Measurements from ENCODE around the gene RCSD1. TPM values are rescaled to one million over a fixed set of nuclear protein-coding genes. Genes with fewer than 3 reads are reported as not detected.

The RCSD1 gene
- total and polyA plus RNA-seq, 12 donors: 3.3 to 15.4 (median 9.4) TPM

GRCh38 chr1:167656657-167657056, 26.6 kb downstream of the RCSD1 start:
- no peaks in the 10 kb centered on the region for H3K27me3 ChIP-seq
- WGBS, 4 donors: 93 to 100% (median 98%) methylated on average over 2 of the region's 2 CpGs
- no peaks in the 10 kb centered on the region for H3K36me3 ChIP-seq (replicated peaks in 1 of 2)
- DNase-seq: no peak
- peaks cover 8 to 20% of the 10 kb centered on the region in 2 donors for H3K4me1 ChIP-seq (replicated peaks in 1 of 2)
- H3K4me3 ChIP-seq: no peak overlapping the region
- intact Hi-C loops (cut with DNase I): no loop called here
- no peak overlapping the region for H3K27ac ChIP-seq
- TF ChIP-seq POLR2A (IDR thresholded peaks at IDR 0.05) (no peak), CTCF (IDR thresholded peaks at IDR 0.05) (no peak)
- no peaks in the 10 kb centered on the region for H3K9me3 ChIP-seq (replicated peaks in 1 of 3)

GRCh38 chr1:167658574-167659328, 28.7 kb downstream of the RCSD1 start:
- intact Hi-C loops (cut with DNase I): no loop called here
- no peak for TF ChIP-seq CTCF (IDR thresholded peaks at IDR 0.05)
- no peak for TF ChIP-seq POLR2A (IDR thresholded peaks at IDR 0.05)

DNA sequence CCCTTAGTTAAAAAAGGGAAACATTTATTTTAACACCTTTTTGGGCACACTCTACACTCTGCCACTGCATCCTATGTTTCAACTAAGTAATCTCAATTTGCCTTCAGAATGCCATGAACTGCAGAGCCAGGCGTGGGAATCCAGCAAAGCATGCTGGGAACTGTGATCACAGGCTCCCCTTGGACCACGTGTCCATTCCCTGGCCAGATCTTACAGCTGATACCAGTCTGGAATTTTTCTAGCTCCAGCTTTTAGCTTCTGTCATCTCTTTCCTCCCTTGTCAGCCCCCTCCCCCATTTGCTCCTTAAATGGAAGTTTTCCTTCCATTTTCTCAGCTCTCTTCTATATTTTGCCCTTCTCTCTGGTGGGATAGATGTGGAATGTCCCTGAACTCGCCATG, 29.4 kb downstream of the RCSD1 start:
- no peak for DNase-seq
- no peak overlapping the region for H3K4me3 ChIP-seq
- intact Hi-C loops (cut with DNase I): no loop called here
- H3K27ac ChIP-seq: no peak overlapping the region
- 55 to 74% (median 58%) methylated on average over 3 of the region's 3 CpGs for WGBS, 4 donors
- H3K27me3 ChIP-seq: no peaks in the 10 kb centered on the region
- H3K36me3 ChIP-seq (replicated peaks in 1 of 2): no peaks in the 10 kb centered on the region
- no peaks in the 10 kb centered on the region for H3K9me3 ChIP-seq (replicated peaks in 1 of 3)
- H3K4me1 ChIP-seq (replicated peaks in 1 of 2): peaks cover 24 to 40% of the 10 kb centered on the region in 2 donors
- TF ChIP-seq POLR2A (IDR thresholded peaks at IDR 0.05) (no peak), CTCF (IDR thresholded peaks at IDR 0.05) (no peak)

More at GRCh38 chr1:167658574-167659328, 28.7 kb downstream of the RCSD1 start:
- Histone ChIP-seq H3K9me3 (replicated peaks in 1 of 3) (no peaks in the 10 kb centered on the region), H3K27ac (no peak overlapping the region), H3K27me3 (no peaks in the 10 kb centered on the region), H3K36me3 (replicated peaks in 1 of 2) (no peaks in the 10 kb centered on the region), H3K4me1 (replicated peaks in 1 of 2) (peaks cover 23 to 40% of the 10 kb centered on the region in 2 donors), H3K4me3 (no peak overlapping the region)
- no peak for DNase-seq
- 61 to 66% (median 65%) methylated on average over 10 of the region's 10 CpGs for WGBS, 4 donors

GRCh38 chr1:167659881-167660280, 29.8 kb downstream of the RCSD1 start:
- TF ChIP-seq POLR2A (IDR thresholded peaks at IDR 0.05): no peak
- no peak for TF ChIP-seq CTCF (IDR thresholded peaks at IDR 0.05)
- Histone ChIP-seq H3K4me1 (replicated peaks in 1 of 2) (peaks cover 24 to 40% of the 10 kb centered on the region in 2 donors), H3K4me3 (no peak overlapping the region), H3K27me3 (no peaks in the 10 kb centered on the region), H3K9me3 (replicated peaks in 1 of 3) (no peaks in the 10 kb centered on the region), H3K27ac (no peak overlapping the region), H3K36me3 (replicated peaks in 1 of 2) (no peaks in the 10 kb centered on the region)
- DNase-seq: no peak
- intact Hi-C loops (cut with DNase I): no loop called here
- WGBS, 4 donors: 80 to 88% (median 84%) methylated on average over 6 of the region's 6 CpGs
